NCI-H1048 (cell line): ENCODE measurements around the gene WTIP.
"Not testable (repeated sequence)": the region's sequence is repeated elsewhere in the genome, so short reads cannot be mapped to it uniquely, and the experiment has no call there.

Experiments used
- DNase-seq: peaks from one replicate; lab custom pipeline; 2025; lab: John Stamatoyannopoulos, UW

Gene WTIP

GRCh38 chr19:34480971-34481841, at the start of gene WTIP:
Gene WTIP (plus strand): TSS chr19:34481758. CDS start chr19:34481975, 217 bp downstream.
- DNase-seq = no peak

DNA sequence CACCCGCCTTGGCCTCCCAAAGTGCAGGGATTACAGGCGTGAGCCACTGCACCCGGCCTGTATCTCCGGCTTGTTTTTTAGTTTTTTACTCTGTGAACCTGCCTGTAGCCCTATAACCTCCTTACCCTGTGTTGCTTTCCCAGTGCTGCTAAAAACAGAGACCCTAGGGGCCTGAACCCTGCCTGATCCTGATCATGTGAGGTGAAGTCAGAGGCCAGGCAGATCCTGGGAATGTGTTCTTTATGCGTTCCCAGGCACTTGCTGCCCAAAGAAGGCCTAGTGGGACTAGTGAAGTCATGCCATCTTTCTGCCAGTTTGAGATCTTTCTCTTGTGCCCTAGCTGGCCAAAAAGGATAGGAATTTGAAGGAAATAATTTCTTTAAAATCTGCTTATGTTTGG, 48.8 kb upstream of the WTIP start:
- no peak for DNase-seq

- DNase-seq = no peak
These were observed 44.8 kb upstream of the WTIP start for GRCh38 chr19:34436716-34437115.

GRCh38 chr19:34448191-34448590, 33.4 kb upstream of the WTIP start:
- no peak for DNase-seq

DNA sequence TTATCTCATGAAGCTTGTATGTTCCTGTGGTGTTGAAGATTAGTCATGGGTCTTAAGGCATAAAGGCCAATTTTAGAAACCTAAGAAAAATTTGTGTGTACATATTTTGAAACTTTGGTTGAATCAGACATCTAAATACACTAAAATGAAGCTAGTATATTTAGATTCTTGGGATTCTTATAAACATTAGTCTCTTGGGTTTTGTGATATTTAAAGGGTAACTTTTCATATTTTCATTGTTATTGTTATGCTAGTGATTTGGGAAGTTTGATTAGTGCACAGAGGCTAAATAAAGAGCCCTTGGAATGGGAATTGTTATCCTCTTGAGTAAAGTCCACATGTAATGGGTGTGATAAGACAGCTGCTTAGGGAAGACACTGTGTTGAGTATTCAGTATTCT, 28.8 kb upstream of the WTIP start:
- no peak for DNase-seq

- no peak for DNase-seq
These were observed 27.5 kb upstream of the WTIP start for GRCh38 chr19:34454091-34454490.

GRCh38 chr19:34454685-34455084, 26.9 kb upstream of the WTIP start:
- no peak for DNase-seq

GRCh38 chr19:34455783-34456480, 25.6 kb upstream of the WTIP start:
- DNase-seq = not testable (repeated sequence)

GRCh38 chr19:34457446-34457845, 24.1 kb upstream of the WTIP start:
- no peak for DNase-seq

DNA sequence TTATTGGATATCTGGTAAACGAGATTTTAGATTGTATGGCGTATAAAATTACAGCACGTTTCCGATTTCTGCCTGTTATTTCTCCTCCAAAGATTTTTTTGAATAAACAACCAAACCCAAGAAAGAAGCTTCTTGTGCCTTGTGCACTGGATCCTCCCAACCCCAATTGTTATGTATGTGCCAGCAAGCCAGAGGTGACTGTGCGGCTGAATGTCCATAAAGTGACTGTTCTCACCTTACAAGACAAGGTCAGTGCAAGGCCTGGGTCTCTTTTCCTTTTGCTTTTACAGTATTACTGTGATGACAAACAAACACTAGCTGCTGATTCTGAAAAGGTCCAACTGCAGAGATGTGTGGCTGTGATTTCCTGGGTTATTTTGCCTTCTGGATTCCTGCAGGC, 22.9 kb upstream of the WTIP start:
- no peak for DNase-seq

- no peak for DNase-seq
These were observed 21.9 kb upstream of the WTIP start for GRCh38 chr19:34459614-34460013.

- no peak for DNase-seq
These were observed 20.0 kb upstream of the WTIP start for GRCh38 chr19:34461375-34462100.

GRCh38 chr19:34464785-34465184, 16.8 kb upstream of the WTIP start:
- DNase-seq = not testable (repeated sequence)

- no peak for DNase-seq
These were observed 13.1 kb upstream of the WTIP start for GRCh38 chr19:34468409-34468808.

DNA sequence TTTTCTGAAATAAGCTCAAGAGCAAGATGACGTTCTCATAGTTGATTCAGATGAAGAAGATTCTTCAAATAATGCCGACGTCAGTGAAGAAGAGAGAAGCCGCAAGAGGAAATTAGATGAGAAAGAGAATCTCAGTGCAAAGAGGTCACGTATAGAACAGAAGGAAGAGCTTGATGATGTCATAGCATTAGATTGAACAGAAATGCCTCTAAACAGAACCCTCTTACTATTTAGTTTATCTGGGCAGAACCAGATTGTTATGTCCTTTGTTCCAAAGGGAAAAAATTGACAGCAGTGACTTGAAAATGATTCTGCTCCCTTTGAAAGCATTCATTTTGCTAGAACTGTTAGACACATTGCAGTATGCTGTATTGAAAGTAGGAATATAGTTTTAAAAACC, 12.5 kb upstream of the WTIP start:
- DNase-seq = not testable (repeated sequence)

DNA sequence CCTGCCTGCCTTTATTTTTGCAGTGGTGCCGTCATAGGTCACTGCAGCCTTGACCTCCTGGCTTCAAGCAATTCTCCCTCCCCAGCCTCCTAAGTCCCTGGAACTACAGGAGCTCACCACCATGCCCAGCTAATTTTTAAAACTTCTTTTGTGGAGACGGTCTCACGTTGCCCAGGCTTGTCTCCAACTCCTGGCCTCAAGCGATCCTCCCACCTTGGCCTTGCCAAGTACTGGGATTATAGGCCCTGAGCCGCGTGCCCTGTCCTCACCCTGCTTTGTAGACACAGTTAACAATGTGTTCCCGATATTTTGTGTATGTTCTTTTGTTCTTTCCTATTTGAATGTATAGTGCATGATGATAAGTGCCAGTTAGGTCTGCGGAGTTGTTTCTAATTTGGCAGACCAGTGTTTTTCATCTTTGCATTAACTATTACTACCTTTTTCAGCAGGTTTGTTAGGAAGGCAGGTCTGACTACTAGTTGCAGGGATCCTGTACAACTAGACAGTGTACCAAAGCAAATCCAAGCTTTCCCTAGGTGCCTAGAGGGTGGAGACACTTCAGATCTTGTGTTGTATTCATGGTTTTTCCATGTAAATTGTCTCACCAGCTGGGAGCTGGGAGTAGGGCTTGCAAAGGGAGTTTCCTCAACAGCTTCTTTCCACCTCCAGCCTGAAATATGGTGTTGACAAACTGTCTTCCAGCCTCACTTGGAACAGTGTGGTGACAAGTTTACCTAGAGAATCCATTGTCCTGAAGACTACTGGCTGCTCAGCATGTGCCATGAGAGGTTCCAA, 9.5 kb upstream of the WTIP start:
- no peak for DNase-seq

GRCh38 chr19:34474233-34474989, 7.1 kb upstream of the WTIP start:
- no peak for DNase-seq

- no peak for DNase-seq
These were observed 6.3 kb upstream of the WTIP start for GRCh38 chr19:34475026-34475974.

- no peak for DNase-seq
These were observed 5.5 kb upstream of the WTIP start for GRCh38 chr19:34475975-34476594.
